ENCODE data around the gene TBC1D13. TPM values are rescaled to one million over a fixed set of nuclear protein-coding genes. Genes with fewer than 3 reads are reported as not detected.
A peak's percentile ranks its signal among the peaks of the same experiment; 100 is the strongest.

The TBC1D13 gene
- total and polyA plus RNA-seq, 7 donors, result 11.8 to 25.1 (median 15.5) TPM

GRCh38 chr9:128750926-128751595, 36.0 kb upstream of the TBC1D13 start:
- H3K27me3 ChIP-seq (ENCODE audit: insufficient read depth in 3 of 3, low read length in 2 of 3), result no peaks in the 10 kb centered on the region
- no peak for TF ChIP-seq CTCF (IDR thresholded peaks at IDR 0.05)
- WGBS, 3 donors, result 87 to 93% (median 89%) methylated on average over 22 of the region's 22 CpGs
- no peaks in the 10 kb centered on the region for H3K9me3 ChIP-seq
- no peak for ATAC-seq
- no peaks in the 10 kb centered on the region for H3K4me1 ChIP-seq
- no peak overlapping the region for H3K4me3 ChIP-seq
- H3K27ac ChIP-seq, result no peak overlapping the region
- H3K36me3 ChIP-seq (ENCODE audit: insufficient read depth in 1 of 2, low read depth in 1 of 2), result peaks cover 0 to 85% of the 10 kb centered on the region in 2 donors
- no peak for DNase-seq
- intact Hi-C loops (cut with DNase I), result no loop called here

GRCh38 chr9:128753627-128754026, 33.4 kb upstream of the TBC1D13 start:
- no peak for ATAC-seq
- 91 to 98% (median 93%) methylated on average over 14 to 16 of the region's 16 CpGs for WGBS, 3 donors
- Histone ChIP-seq H3K4me3 (no peak overlapping the region), H3K27ac (no peak overlapping the region), H3K27me3 (ENCODE audit: insufficient read depth in 3 of 3, low read length in 2 of 3) (no peaks in the 10 kb centered on the region), H3K4me1 (no peaks in the 10 kb centered on the region), H3K9me3 (no peaks in the 10 kb centered on the region), H3K36me3 (ENCODE audit: insufficient read depth in 1 of 2, low read depth in 1 of 2) (peaks cover 0 to 64% of the 10 kb centered on the region in 2 donors)
- DNase-seq, result no peak
- no peak for TF ChIP-seq CTCF (IDR thresholded peaks at IDR 0.05)
- intact Hi-C loops (cut with DNase I), result no loop called here

- Histone ChIP-seq H3K36me3 (ENCODE audit: insufficient read depth in 1 of 2, low read depth in 1 of 2) (peaks cover 0 to 31% of the 10 kb centered on the region in 2 donors), H3K9me3 (no peaks in the 10 kb centered on the region), H3K27ac (no peak overlapping the region), H3K27me3 (ENCODE audit: insufficient read depth in 3 of 3, low read length in 2 of 3) (no peaks in the 10 kb centered on the region), H3K4me3 (no peak overlapping the region), H3K4me1 (peaks cover 4% of the 10 kb centered on the region)
- DNase-seq (no peak), ATAC-seq (no peak)
- intact Hi-C loops (cut with DNase I), result no loop called here
- 84 to 91% (median 88%) methylated on average over 6 of the region's 6 CpGs for WGBS, 3 donors
- no peak for TF ChIP-seq CTCF (IDR thresholded peaks at IDR 0.05)
Observed at GRCh38 chr9:128757602-128758001, 29.5 kb upstream of the TBC1D13 start.

- Histone ChIP-seq H3K27ac (no peak overlapping the region), H3K36me3 (ENCODE audit: insufficient read depth in 1 of 2, low read depth in 1 of 2) (peaks cover 0 to 8% of the 10 kb centered on the region in 2 donors), H3K9me3 (no peaks in the 10 kb centered on the region), H3K27me3 (ENCODE audit: insufficient read depth in 3 of 3, low read length in 2 of 3) (no peaks in the 10 kb centered on the region), H3K4me3 (no peak overlapping the region), H3K4me1 (peaks cover 12% of the 10 kb centered on the region)
- ATAC-seq (peak in 2 of 4 donors; percentile 29 to 42), DNase-seq (no peak)
- 62 to 72% (median 67%) methylated on average over 9 of the region's 9 CpGs for WGBS, 3 donors
- no peak for TF ChIP-seq CTCF (IDR thresholded peaks at IDR 0.05)
- intact Hi-C loops (cut with DNase I), result no loop called here
Observed at GRCh38 chr9:128762671-128763449, 24.2 kb upstream of the TBC1D13 start.
